Astrocyte of the hippocampus (primary cell): Measurements from ENCODE around the gene MGAT5B.
A peak's percentile ranks its signal among the peaks of the same experiment; 100 is the strongest.
"Not testable (repeated sequence)": the region's sequence is repeated elsewhere in the genome, so short reads cannot be mapped to it uniquely, and the experiment has no call there.

Source experiments
- DNase-seq: peaks from one replicate; pipeline ENCODE4 v3.0.0; 2011; ENCODE audit warnings: low read depth, low spot score

Gene MGAT5B

DNA sequence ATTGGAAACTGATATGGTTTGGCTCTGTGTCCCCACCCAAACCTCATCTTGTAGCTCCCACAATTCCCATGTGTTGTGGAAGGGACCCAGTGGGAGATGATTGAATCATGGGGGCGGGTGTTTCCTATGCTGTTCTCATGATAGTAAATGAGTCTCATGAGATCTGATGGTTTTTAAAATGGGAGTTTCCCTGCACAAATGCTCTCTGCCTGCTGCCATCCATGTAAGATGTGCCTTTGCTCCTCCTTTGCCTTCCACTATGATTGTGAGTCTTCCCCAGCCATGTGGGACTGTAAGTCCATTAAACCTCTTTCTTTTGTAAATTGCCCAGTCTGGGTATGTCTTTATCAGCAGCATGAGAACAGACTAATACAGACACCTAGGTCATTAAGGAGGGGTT, 109.8 kb downstream of the MGAT5B start:
- not testable (repeated sequence) for DNase-seq

DNA sequence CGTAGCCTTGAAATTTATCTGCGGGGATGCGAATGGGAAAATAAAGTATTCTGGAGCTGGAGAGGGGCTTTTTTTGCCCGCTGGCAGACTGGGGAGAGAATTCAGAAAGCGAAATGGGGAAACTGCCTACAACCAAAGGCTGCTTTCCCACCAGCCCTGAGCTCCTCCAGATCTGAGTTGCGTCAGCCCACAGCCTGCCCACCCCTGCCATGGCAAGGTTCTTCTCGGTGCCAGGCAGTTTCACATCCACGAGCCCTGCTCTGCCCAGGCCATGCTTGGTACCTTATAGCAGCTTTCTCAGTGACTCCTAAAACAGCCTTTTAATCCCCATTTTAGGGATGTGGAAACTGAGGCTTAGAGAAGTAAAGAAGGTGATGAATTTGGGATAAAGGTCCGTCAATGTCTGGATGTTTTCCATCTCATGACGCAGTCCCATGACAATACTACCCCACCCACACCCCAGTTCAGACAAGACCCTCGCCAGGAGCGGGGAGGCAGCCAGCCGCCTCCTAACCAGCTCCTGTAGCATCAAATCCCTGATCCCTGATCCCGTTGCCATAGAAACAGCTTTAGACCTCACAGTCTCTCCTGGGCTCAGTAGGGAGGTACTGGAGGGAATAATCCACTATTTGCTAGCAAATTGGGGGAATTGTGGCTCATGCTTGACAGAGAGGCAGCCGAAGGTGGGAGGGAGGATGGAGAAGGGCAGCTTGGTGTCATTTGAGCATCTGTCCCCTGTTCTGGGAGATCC, 113.5 kb downstream of the MGAT5B start:
- DNase-seq = no peak

GRCh38 chr17:76982408-76983074, 114.3 kb downstream of the MGAT5B start:
- no peak for DNase-seq

GRCh38 chr17:76983075-76983775, 115.0 kb downstream of the MGAT5B start:
- DNase-seq = no peak

GRCh38 chr17:76986365-76986764, 118.2 kb downstream of the MGAT5B start:
- no peak for DNase-seq

GRCh38 chr17:76987486-76988093, 119.4 kb downstream of the MGAT5B start:
- DNase-seq = no peak

DNA sequence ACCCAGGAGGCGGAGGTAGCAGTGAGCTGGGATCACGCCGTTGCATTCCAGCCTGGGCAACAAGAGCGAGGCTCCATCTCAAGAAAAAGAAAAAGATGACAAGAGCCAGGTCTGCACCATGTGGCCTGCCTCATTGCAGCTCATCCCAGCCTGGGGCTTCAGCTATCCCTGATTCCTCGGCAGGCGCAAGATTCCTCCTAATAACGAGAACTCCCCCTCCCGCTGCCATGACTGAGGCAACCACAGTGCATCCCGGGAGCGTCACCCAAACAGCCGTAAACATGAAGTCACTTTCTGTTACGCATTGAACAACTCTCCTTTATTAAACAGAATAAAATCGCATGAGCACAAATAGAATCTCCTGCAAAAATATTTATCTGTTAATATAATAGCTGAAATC, 120.6 kb downstream of the MGAT5B start:
- DNase-seq = no peak

- no peak for DNase-seq
Observed at GRCh38 chr17:76989519-76989918, 121.3 kb downstream of the MGAT5B start.

DNA sequence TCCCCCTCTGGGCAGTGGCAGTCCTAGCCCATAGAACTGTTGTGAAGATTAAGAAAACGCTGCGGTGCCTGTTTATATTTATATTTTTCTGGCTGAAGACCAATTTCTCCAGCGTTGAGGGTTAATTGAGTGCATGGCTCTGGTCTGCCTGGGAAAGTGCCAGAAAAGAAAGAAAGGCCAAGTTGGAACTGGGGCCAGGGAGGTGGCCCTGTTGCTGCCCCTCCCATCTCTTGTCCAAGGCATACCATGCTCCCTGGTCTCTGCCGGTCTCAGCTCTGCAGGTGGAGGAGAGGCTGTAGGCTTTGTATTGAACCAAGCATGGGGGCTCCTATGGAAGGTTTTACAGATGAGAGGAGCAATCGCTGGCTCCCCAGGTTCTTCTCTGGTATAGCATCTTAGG, 124.7 kb downstream of the MGAT5B start:
- DNase-seq = no peak

DNA sequence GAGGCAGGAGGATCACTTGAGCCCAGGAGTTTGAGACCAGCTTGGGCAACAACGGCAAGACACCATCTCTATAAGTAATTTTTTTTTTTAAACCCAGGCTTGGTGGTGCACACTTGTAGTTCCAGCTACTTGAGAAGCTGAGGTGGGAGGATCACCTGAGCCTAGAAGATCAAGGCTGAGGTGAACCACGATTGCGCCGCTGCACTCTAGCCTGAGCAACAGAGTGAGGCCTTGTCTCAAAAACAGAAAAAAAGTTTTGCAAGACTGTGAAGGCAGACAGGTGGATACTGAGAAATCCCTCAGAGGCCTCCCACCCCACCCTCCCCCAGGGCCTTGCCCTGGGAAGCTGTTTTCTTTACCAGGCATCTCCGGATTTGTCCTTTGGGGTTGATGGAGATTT, 125.4 kb downstream of the MGAT5B start:
- DNase-seq = no peak

GRCh38 chr17:76994237-76994637, 126.0 kb downstream of the MGAT5B start:
- DNase-seq = peak; percentile 36

DNA sequence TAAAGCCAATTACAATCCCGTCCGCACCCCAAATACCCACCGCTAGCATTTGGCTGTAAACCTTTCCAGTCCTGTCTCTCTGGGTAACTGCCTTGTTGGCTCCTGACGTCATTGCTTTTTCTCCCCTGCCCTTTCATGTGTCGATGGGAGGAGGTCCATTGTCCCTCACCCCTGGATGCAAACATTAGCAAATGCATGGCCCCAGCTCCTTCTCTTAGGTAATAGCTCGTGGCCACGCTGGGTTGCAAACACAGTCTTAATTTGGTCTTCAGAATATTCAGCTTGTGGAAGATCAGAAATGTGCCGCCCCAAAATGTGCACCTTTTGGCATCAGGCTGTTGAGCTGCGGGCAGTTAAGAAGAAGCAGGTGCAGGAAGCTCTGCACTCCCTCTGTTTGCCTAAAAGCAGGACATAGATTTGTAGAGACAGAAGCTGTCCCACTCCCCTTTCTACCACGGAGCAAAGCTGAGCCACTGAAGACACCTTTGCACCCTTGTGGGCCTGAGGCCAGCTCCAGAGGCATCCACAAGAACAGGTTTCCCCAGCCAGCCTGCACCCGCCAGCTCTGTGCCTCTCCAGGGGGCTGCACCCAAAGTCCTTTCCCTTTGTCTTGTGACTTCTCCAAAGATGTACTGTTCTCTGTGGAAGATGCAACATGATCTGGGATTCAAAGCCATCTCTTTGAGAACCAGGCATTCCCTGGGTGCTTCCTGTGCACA, 127.3 kb downstream of the MGAT5B start:
- DNase-seq = no peak

DNA sequence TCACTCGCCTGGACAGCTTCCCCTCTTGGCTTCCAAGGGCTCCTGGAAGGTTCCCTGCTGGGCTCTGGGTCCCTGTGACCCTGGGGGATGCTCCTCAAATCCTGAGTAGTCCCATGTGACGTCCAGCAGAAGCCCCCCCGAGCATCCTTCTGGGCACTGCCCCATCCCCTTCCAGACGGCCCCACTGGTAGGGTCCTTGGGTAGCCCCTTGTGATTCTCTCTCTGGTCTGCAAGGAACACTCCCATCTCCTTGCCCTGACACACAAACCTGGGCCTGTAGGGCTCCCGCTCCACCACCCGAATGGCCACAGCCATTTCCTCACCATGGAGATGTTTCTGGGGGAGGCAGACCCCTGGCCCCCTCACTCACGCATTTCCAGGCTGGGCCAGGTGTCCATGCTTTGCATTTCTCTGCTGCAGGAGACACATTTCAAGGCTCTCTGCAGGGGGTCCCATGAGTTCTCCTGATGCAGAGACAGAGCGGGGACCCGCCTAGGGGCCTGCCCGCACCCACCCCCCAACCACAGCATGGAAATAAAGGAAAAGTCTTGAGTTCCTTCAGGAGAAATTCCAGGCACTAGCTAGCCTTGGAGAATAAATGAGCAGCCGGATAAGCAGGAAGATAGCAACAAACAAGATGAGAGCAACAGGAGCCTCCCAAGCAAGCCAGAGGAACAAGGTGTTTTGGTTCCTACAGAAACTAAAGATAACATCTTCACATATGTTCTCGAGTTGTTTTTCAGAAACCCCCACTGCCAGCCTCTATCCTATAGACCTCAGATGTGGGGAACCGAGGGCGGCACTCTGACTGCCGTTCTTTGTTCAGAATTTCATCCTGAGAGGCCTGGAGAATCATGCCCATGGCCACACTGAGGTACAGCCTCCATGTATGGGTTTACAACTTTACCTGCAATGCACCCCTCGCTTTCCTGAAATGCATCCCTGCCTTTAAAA, 128.8 kb downstream of the MGAT5B start:
- DNase-seq = no peak

DNA sequence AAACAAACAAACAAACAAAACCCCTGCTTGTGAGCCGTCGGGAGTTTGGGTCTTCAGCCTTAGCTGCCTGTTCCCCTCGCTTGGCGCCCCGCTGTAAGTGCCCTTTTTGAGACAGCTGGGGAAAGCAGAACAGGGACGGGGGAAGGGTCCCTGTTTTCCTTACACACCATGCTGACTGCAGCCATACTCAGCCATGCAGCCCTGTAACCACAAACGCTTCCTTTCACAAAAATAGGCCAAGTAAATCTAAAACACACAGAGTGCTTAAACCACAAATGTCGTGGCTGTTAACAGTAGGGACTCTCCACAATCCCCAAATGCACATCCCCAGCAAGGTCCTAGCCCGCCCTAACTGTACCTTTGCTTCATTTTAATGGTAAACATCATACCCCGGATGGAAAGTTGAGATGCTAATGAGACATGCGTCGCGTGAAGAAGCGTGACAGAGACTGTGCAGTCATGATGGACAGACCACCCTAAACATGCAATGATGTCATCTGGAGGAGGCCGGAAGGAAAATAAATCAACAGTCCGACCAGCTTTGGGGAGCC, 129.9 kb downstream of the MGAT5B start:
- peak; percentile 51 for DNase-seq

DNA sequence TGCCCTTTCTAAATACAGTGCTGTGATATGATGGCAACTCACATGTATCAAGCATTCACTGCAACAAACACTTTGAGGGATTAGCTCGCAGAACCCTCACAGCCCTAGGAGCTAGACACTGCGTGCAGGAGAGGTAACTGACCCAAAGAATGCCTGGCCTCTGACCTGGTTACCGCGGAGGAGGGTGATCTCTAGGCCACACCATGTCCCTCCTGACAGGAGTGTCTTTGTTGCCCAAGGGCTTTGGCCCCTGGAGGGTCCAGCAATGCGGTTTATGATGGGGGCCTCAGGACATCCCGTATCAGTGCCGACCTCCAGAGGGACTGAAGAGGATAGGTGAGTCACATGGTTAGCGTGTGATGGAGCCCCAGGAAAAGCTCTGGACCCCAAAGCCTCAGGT, 130.6 kb downstream of the MGAT5B start:
- no peak for DNase-seq
